GM19025 (cell line): ENCODE measurements around the gene CIAO3.

Experiments used
- ATAC-seq: cut with Tn5 transposase; IDR thresholded peaks from one replicate; pipeline ENCODE4 v1.9.1; 2021; ENCODE audit warnings: mild to moderate bottlenecking, low read depth, moderate library complexity; ENCODE audit not compliant: unreplicated experiment

The CIAO3 gene

DNA sequence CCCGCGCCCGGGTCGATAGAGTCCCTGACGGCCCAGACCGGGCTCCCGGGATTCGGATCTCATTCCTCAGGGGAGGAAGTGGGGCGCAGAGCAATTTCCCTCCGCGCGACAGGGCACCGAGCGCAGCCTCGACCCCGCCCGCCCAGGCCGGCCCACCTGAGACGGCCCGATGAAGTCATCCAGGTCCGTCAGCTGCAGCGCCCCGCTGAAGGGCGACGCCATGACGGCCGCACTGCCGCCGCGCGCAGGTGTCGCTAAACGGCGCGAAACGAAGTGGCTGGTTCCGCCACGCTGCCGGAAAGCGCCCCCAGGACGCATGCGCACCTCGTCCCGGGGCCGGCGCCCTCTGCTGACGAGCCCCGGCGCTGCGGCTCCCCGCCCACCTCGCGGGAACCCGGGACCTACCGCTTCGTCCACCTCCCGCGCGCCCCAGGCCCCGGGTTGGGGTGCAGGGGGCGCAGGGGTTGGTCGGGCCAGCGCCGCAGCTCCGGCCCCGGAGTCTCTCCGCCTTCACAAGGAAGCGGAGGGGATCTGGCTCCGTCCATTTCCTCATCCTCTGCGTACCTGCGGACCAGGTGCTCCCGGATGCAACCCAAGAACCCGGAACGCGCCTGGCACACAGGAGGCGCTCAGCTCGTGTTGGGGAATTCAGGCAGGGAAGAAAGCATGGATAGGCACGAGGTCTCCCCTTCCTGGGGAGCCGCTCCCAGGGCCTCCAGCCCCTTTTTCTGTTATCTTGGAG lies at the start of gene CIAO3:
TSS of gene CIAO3 (minus strand) at position 234 of the 742 bp plus-strand sequence. CDS start at position 222, 12 bp downstream.
- peak; percentile 63 for ATAC-seq

DNA sequence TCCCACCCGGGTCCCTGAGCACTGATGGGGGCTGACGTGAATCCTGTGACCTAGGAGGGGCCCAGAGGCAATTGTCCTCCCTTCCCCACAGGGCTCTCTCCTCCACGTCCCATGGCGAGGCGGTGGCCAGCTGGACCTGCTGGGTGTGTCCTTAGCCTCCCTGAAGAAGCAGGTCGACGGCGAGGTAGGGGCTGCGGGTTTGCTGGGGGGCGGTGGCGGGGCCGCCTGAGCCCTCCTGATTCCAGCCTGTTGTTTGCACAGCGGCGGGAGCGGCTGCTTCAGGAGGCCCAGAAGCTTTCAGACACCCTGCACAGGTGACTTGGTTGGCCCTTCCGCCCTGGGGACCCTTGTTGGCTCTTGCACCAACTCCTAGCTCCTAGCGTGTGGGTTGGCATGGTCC lies 49.3 kb upstream of the CIAO3 start:
- ATAC-seq: no peak

DNA sequence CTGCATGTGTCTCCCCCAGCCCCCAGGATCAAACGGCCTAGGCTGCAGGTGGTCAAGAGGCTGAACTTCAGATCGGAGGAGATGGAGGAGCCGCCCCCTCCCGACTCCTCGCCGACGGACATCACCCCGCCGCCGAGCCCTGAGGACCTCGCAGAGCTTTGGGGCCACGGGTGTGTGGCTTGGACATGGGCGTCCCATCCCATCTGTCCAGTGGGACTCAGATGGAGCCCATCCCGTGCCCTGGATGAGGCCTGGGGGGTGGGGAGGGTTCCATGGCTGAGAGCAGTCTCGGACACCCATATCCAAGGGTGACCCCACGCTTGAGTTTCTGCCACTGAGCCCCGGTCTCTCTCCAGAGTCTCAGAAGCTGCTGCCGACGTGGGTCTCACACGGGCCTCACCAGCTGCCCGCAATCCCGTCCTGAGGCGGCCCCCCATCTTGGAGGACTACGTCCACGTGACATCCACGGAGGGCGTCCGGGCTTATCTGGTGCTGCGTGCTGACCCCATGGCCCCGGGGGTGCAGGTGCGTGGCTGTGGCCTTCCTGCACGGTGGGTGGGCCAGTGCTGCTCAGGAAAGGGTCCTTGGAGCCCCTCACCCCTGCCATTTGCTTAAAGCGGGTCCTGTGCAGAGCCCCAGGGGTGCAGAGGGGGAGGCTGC lies 48.5 kb upstream of the CIAO3 start:
- ATAC-seq: no peak

DNA sequence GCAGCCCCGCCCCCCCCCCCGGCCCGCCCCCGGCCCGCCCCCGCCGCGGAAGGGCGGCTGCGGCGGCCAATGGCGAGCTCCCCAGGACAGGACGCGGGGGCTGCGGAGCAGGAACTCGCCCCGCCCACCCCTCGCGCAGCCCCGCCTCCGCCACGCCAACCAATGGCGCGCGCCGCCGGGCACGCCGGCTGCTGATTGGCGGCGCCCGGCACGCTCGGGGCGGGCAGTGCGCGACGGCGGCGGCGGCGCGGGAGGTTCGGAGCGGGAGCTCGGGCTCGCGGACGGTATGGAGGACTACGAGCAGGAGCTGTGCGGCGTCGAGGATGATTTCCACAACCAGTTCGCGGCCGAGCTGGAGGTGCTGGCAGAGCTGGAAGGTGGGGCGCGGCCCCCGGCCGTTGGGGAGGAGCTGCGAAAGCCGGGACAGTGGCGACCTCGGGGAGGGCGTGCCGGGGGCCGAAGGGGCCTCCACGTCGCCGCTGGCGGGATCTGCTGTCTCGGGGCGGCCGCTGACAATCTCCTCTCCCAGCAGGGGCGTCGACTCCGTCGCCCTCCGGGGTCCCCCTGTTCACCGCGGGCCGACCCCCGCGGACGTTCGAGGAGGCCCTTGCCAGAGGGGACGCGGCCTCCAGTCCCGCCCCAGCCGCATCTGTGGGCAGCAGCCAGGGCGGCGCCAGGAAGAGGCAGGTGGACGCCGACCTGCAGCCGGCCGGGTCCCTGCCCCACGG lies 47.8 kb upstream of the CIAO3 start, which contains the start of gene CHTF18:
TSS of gene CHTF18 (plus strand) at position 222 of the 728 bp plus-strand sequence. CDS start at position 287, 65 bp downstream.
- ATAC-seq: peak; percentile 78

DNA sequence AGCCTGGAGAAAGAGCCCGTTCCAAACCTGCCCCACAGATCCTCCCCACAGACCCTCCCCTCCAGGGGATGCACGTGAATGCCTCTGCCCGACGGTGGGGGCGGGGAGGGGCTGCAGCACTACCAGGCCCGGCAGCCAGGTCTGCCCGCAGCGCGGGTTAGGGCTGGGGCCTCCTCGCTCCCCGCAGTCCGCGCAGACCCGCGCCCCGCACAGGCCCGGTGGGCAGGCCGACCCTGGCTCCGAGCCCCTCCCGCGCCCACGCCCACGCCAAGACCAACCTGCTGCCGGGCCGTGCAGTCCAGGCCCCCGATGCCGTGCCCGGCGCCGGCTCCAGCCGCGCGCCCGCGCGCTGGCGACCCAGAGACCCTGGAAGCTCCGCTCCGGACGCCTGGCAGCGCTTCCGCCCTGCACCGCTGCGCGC lies 47.2 kb upstream of the CIAO3 start, which contains the start of gene RPUSD1:
TSS of gene RPUSD1 (minus strand) at position 404 of the 421 bp plus-strand sequence. CDS start 644 bp downstream, outside the sequence.
- peak; percentile 21 for ATAC-seq

DNA sequence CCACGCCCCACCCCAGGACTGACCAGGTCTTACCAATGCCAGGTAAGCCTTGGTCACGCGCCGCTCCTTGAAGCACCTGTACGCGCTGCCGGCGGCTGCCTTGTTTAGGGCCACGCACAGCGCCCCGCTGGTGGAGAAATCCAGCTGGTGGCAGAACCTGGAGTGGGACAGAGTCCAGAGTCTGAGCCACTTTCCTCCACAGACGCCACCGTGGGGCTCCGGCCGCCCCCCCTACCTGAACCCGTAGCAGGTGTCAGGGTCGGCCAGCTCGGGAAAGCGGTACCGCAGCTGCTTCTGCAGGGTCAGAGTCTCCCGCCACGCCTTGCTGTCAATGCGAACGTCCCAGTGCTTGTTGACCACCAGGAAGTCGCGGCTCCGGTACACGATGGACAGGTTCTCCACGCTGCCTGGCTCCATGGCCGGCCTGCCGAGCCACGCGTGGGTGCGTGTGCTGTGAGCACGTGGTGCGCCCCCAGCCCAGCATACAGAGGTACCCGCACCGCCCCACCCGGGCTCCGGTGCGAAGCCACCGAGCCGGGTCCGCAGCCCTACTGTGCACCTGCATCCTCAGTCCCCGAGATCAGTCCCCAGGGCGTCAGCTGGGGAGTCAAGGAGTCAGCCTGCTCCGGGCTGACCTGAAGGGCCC lies 46.6 kb upstream of the CIAO3 start:
- ATAC-seq: no peak

DNA sequence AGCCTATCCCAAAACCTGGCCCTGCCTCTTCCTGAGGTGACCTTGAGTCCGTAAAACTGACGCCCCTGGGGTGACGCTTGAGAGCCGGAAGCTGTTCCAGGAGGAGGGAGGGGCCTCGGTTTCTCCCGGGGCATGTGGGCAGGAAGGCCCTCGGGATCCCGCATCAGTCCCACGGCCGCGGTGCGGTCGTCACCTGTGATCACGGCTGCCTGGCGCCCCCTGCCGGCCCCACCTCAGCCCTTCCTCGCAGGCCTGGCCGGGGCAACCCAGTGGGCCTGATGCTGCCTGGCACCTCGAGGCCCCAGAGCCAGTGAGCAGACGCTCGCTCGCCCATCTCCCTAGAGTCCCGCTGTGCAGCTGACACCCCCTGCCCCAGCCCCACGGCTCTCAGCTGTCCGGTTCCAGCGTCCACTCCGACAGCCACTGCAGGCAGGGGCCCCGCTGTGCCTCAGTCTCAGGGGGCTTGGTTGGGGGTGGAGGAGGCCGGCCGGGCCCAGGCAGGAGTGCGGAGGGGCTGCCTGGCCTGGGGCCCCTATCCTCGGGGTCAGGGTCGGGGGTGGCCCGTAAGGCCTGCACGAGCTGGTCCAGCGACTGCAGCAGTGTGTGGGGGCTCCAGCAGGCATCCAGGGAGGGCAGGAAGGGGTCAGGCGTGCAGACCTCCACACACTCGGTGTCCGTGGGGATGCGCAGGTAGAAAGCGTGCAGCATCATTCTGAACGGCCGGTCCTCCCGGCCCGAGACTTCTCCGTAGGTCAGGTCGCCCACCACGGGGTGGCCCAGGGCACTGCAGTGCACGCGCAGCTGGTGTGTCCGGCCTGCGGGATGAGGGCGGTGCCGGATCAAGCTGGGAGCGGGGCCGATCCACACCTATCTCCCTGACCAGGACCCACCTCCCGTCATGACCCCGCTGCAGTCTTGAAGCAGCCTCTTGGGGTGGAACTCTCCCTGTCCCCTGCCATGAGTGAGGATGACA lies 45.1 kb upstream of the CIAO3 start:
- ATAC-seq: no peak

DNA sequence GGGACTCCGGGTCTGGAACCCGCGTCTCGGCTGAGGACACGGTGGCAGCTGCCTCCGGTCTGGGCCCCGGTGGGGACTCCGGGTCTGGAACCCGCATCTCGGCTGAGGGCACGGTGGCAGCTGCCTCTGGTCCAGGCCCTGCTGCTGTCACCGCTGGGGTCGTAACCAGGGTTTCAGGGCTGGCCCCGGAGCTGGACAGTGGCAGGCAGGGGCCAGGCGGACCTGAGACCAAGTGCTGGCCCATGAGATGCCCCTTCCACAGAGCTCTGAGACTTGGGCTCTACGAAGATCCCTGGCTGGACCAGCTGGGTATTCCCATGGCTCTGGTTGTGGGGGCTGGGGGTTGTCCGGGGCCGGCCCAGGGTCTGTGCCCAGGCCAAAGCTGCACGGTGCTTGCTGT lies 43.6 kb upstream of the CIAO3 start:
- no peak for ATAC-seq

DNA sequence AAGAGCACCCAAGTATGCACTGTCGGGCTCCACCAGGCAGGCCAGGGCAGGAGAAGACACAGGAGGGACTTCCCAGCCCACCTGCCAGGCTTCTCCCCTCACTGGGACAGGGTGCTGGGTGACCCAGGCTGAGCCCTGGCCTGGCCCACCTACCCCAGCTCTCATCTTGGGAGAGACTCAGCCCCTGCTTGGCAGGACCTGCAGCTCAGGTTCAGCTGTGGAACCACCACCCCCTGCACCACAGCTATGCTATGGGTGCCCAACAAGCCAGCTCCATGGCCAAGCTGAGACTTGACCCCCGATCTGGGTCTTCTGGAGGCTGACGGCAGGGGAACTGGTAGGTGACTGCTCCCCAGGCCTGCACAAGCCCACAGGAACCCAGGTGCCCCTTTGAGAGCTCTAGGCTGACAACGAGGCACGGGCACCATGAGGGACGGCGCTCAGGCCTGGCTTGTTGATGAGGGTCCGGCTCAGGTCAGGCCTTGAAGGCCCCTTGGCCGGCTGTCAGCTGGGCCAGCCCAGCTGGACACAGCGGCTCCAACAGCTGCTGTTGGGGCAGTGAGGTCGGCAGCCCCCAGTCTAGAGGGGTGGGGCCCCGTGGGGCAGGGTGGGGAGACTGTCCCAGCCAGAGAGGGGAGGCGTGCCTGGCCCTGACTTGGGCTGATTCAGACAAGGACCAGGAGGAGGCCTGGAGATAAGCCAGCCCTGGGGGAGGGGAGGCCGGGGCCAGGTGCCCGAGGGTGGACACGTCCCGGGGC lies 42.8 kb upstream of the CIAO3 start:
- no peak for ATAC-seq

DNA sequence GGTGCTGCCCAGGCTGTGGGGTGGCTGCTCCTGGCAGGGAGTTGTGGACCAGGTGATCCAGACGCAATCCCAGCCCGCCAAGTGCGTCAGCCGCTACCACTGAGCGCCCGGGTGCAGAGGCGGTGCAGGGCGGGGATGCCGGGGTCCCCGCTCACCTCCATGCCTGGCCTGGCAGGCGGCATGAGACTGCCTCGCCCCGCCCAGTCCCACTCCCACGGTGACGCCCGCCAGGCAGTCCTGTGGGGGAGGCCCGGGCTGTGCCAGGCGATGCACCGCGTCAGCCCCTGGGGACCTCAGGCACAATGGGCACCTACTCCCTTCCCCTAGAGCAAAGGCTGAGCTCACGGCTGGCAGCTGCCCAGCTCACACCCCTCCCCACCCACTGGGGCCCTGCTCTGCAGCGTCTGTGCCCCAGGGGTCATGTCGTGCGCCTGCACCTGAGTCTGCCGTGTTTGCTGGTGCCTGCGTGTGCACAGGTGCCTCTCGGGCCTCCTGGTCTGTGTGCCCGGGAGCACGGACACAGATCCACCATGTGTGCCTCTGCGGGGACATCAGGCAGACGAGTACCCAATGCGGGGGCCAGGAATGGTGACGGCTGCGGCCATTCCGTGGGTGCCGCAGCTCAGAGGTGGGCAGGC lies 42.1 kb upstream of the CIAO3 start:
- ATAC-seq: no peak

DNA sequence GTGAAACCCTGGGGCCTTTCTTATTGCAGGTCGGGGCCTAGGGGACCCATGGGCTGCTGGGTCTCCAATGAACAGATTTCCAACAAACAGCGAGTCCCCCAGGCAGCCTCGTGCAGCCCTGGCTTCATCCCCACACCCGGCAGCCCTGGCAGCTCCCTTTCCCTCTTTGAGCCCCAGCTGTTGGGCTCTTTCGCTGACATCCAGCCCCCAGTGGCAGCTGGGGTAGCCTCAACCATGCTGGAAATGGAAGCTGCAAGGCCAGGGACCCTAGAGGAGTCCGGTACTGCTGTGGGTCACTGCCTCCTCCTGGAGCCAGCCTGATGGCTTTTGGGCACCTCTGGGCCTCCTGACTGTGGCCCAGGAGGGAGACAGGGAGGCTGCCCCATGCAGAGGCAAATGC lies 41.5 kb upstream of the CIAO3 start:
- ATAC-seq: no peak

DNA sequence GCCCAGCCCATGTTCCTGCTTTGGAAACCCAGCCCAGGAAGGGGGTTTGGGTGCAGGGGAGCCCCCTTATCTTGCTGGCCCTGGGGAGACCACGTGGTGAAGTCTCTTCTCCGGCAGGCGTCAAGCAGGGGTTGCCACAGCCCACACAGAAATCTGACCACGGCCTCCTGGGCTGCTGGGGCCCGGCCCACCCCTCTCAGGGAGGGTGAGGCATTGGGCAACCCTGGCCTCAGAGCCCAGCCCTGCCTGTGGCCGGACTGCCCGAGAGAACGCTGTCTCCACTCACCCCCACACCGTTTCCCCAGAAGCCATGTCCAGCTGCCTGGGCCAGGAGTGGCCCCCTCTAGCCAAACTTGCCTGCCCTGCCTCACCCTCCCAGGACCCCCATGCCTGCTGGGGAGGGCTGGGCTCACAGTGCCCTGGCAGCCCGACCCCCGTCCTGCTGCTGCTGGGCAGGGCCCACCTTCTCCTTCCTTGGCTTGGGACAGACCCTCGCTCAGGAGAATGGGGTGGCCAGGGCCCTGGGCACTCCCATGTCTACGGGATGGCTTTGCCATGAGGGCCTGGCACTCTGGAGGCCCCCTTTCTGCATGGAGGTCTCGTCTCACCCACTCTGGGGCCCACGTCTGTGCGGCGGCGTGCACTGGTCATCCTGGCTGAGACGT lies 40.7 kb upstream of the CIAO3 start:
- ATAC-seq: no peak

DNA sequence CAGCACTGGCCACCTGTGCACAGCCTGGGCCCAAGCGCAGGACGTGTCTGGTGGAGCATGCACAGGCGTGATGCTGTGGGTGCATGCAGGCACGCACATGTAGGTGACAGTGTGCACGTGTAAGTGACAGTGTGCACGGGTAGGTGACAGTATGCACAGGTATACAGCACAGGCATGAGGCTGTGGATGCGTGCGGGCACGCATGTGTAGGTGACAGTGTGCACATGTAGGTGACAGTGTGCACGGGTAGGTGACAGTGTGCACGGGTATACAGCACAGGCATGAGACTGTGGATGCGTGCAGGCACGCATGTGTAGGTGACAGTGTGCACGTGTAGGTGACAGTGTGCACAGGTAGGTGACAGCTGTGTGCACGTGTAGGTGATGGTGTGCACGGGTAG lies 39.5 kb upstream of the CIAO3 start:
- no peak for ATAC-seq

DNA sequence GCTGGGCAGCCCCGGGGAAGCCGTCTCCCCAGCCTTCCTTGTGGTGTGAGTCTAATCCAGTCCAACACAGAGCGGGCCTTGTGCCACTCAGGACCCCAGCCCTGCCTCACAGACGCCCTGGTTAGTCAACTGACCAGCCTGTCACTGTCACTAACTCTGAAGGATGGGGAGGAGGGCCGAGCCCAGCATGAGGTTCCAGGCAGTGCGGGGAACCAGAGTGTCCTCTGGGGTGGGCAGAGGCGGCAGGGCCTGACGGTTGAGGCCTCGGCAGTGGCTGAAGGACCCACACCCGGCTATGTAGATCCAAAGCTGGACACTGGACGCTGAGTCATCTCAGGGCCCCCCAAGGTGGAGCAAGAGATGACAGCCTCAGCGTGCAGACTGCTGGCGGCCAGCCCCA lies 38.8 kb upstream of the CIAO3 start:
- ATAC-seq: no peak

DNA sequence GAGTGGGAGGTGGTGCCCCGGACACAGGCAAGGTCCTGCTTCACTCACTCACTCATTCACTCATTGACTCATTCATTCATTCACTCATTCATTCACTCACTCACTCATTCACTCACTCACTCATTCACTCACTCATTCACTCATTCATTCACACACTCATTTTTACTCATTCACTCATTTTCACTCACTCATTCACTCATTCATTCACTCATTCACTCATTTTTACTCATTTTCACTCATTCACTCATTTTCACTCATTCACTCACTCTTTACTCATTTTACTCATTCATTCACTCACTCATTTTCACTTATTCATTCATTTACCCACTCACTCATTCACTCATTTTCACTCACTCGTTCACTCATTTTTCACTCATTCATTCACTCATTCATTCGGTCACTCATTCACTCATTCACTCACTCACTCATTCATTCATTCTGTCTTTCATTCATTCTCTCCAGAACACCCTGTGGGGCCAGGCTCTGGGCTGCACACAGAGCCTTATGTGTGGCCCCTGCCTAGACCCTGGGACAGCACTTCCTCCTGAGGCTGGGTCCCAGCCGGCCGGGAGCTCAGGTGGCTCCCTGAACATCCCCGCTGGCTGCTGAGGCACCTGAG lies 38.2 kb upstream of the CIAO3 start:
- ATAC-seq: no peak

DNA sequence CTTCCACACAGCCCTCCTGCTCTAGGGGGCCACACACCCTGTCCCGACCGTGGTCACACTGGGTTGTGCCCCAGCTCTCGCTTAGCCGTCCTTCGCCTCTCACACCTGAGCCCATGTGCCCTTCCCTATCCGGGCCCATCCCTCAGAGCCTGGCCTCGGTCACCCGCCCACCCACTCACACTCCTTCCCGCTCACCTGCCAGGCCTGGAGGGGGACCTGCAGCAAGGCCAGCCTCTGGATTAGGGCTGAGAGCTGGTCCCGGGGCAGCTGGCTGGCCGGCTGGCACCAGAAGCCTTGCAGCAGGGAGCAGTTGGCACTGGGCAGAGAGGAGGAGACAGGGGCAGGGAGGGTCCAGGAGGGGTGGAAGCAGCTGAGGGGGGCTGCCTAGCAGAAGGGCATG lies 37.6 kb upstream of the CIAO3 start:
- ATAC-seq: no peak

DNA sequence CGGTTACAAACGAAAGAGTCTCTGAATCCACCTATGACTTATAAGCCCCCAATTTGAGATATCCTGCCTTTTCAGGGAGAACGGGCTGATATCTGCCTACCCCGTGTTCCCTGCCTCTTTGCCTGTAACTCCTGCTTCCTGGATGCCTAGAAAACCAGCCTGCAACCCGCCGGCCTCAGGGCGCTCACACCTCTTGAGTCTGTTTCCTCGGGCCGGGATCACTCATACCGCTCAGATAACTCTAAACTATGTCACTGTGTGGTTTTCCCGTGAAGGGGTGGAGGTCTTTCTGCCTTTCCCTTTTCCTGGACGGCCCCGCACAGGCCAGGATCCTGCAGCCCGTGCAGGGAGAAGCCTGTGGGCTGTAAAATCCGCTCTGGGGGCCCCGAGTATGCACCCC lies 37.0 kb upstream of the CIAO3 start:
- no peak for ATAC-seq
